Aorta (tissue), 5 donors: ENCODE data around the gene FOXA1. TPM values are rescaled to one million over a fixed set of nuclear protein-coding genes. Genes with fewer than 3 reads are reported as not detected.
"Not testable (repeated sequence)": the region's sequence is repeated elsewhere in the genome, so short reads cannot be mapped to it uniquely, and the experiment has no call there.

Source experiments
- ATAC-seq: fragments of 200-7000 bp; cut with Tn5 transposase; one replicate; pipeline ENCODE4 v1.9.1; 2022; ENCODE audit warnings: moderate library complexity; ENCODE audit not compliant: low FRiP score
- DNase-seq, 2 donors: peaks; one replicate each; pipeline ENCODE4 v3.0.0-alpha.2; 2020
- H3K27ac ChIP-seq, 2 donors: one replicate each; pipeline ENCODE4 v1.5.1; 2013; ENCODE audit warnings: low read length in 2 of 2, mild to moderate bottlenecking in 2 of 2, moderate library complexity in 2 of 2, control low read depth in 1 of 2, inconsistent platforms in 1 of 2, low read depth in 1 of 2
- H3K27me3 ChIP-seq, 2 donors: one replicate each; pipeline ENCODE4 v1.6.1; 2013; ENCODE audit warnings: control low read depth in 1 of 2, low read length in 1 of 2, mild to moderate bottlenecking in 1 of 2, moderate library complexity in 1 of 2; ENCODE audit not compliant: insufficient read depth in 2 of 2, control insufficient read depth in 1 of 2
- H3K36me3 ChIP-seq, 2 donors: one replicate each; pipeline ENCODE4 v1.6.1; 2013; ENCODE audit warnings: control low read depth in 1 of 2, low read length in 1 of 2, mild to moderate bottlenecking in 1 of 2; ENCODE audit not compliant: insufficient read depth in 2 of 2, control insufficient read depth in 1 of 2
- H3K4me1 ChIP-seq, 2 donors: one replicate each; pipeline ENCODE4 v1.6.1; 2013; ENCODE audit warnings: low read length in 2 of 2, control low read depth in 1 of 2, mild to moderate bottlenecking in 1 of 2, moderate library complexity in 1 of 2; ENCODE audit not compliant: insufficient read depth in 2 of 2, control insufficient read depth in 1 of 2
- H3K4me3 ChIP-seq, 2 donors: one replicate each; pipeline ENCODE4 v1.5.1; 2013; ENCODE audit warnings: low read length in 2 of 2, control low read depth in 1 of 2, mild to moderate bottlenecking in 1 of 2
- H3K9me3 ChIP-seq: one replicate; pipeline ENCODE4 v1.6.1; 2013; ENCODE audit warnings: mild to moderate bottlenecking, low read length; ENCODE audit not compliant: control insufficient read depth
- WGBS, 2 donors: extraction: QIAGEN DNeasy Blood & Tissue Kit; methylation state at CpG; one replicate each; pipeline ENCODE4 v1.1.7; 2013; 5-methylcytosine and 5-hydroxymethylcytosine counted together
- intact Hi-C, 2 donors: fragments of 100-400 bp; cut with DNase I; formaldehyde crosslinking; loops; one replicate each; pipeline versions ENCODE4 v1.14.2 to v1.15.0; 2022
- polyA plus RNA-seq, 2 donors: library from polyadenylated mRNA; stranded (reverse); fragments of 200-250 nt; gene quantifications; one replicate each; pipeline ENCODE4 v1.2.3, GENCODE V29; 2013
- total RNA-seq, 2 donors: library from RNA; stranded (reverse); fragmentation: NEBNext Ultra II Directional; extraction: Animal tissue kit (Norgen Biotek cat#: 25700); gene quantifications; one replicate each; pipeline ENCODE4 v1.2.1, GENCODE V29; 2021
- donor health status: healthy with polysubstance abuse.
- donor health status: Bipolar disorder and iron deficiency.
- donor health status: DM: no; HTN: no; CAD: no.
- donor health status: DM: no; HTN: no; CAD: no.
- donor health status: DM: yes; HTN: yes; CAD: no.

Gene FOXA1
- total and polyA plus RNA-seq, 4 donors, result 1.4 TPM; not detected in 3

GRCh38 chr14:37558740-37559139 lies 36.3 kb downstream of the FOXA1 start:
- Histone ChIP-seq H3K4me1 (no peaks in the 10 kb centered on the region), H3K27me3 (no peaks in the 10 kb centered on the region), H3K27ac (no peak overlapping the region), H3K36me3 (no peaks in the 10 kb centered on the region), H3K4me3 (no peak overlapping the region), H3K9me3 (no peaks in the 10 kb centered on the region)
- 96% methylated on average over 4 of the region's 4 CpGs for WGBS, 2 donors
- DNase-seq (no peak), ATAC-seq (no peak)
- intact Hi-C loops, result no loop called here

DNA sequence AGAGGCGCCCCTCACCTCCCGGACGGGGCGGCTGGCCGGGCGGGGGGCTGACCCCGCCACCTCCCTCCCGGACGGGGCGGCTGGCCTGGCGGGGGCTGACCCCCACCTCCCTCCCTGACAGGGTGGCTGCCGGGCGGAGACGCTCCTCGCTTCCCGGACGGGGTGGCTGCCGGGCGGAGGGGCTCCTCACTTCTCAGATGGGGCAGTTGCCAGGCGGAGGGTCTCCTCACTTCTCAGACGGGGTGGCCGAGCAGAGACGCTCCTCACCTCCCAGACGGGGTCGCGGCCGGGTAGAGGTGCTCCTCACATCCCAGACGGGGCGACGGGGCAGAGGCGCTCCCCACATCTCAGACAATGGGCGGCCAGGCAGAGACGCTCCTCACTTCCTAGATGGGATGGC lies 39.5 kb downstream of the FOXA1 start:
- H3K4me3 ChIP-seq, H3K27me3 ChIP-seq, H3K4me1 ChIP-seq, ATAC-seq, H3K36me3 ChIP-seq, H3K27ac ChIP-seq, intact Hi-C loops, H3K9me3 ChIP-seq, DNase-seq: not testable (repeated sequence)
- WGBS, 2 donors, result 91 to 94% methylated on average over 21 to 33 of the region's 33 CpGs

- Histone ChIP-seq H3K4me1 (no peaks in the 10 kb centered on the region), H3K9me3 (no peaks in the 10 kb centered on the region), H3K36me3 (no peaks in the 10 kb centered on the region), H3K4me3 (no peak overlapping the region), H3K27me3 (no peaks in the 10 kb centered on the region), H3K27ac (no peak overlapping the region)
- intact Hi-C loops, result no loop called here
- 96 to 100% methylated on average over 1 of the region's 1 CpG for WGBS, 2 donors
- DNase-seq, result no peak
- ATAC-seq, result no peak
These were observed 41.0 kb downstream of the FOXA1 start for GRCh38 chr14:37553935-37554550.

DNA sequence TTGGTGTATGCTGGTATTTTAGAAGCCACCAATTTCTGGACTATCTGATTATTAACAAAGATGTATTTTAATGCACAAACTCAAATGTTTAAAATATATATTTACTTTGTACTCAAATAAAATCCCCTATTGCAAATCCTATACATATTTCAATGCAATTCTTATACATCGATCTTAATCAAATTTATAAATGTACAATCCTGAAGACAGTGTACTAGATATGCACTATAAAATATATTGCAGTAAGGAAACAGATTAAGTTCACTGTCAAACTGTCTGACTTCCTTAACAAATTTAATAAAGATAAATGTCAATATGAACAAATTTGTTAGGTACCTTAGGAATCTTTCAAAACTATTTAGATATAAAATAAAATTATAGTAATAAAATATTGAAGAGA lies 43.9 kb downstream of the FOXA1 start:
- DNase-seq, result no peak
- H3K4me3 ChIP-seq, result no peak overlapping the region
- H3K27me3 ChIP-seq, result no peaks in the 10 kb centered on the region
- WGBS, 2 donors, result 80 to 90% methylated on average over 1 of the region's 1 CpG
- H3K9me3 ChIP-seq, result no peaks in the 10 kb centered on the region
- intact Hi-C loops, result no loop called here
- no peaks in the 10 kb centered on the region for H3K4me1 ChIP-seq
- no peak for ATAC-seq
- no peak overlapping the region for H3K27ac ChIP-seq
- H3K36me3 ChIP-seq, result no peaks in the 10 kb centered on the region

DNA sequence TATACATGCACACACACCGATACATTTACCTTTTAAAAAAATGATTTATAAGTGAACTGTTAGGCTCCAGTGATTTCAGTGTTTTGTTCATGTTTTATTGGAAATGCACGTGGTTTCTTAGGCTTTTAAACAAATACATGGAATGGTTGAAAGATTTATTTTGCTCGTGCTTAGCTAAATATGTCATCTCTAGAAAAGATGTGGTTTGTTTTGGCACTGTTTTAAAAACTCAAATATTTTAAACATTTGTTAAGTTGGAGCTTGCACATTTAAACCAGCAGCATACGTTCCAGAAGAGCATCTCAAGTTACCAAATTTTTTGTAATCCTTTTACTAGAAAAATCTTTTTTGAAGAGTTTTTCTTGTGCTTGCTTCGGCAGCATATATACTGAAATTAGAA lies 44.5 kb downstream of the FOXA1 start:
- intact Hi-C loops, result no loop called here
- DNase-seq, result no peak
- Histone ChIP-seq H3K4me3 (no peak overlapping the region), H3K9me3 (no peaks in the 10 kb centered on the region), H3K27ac (no peak overlapping the region), H3K4me1 (no peaks in the 10 kb centered on the region), H3K36me3 (no peaks in the 10 kb centered on the region), H3K27me3 (no peaks in the 10 kb centered on the region)
- WGBS, 2 donors, result 5 to 10% methylated on average over 5 of the region's 5 CpGs
- no peak for ATAC-seq

DNA sequence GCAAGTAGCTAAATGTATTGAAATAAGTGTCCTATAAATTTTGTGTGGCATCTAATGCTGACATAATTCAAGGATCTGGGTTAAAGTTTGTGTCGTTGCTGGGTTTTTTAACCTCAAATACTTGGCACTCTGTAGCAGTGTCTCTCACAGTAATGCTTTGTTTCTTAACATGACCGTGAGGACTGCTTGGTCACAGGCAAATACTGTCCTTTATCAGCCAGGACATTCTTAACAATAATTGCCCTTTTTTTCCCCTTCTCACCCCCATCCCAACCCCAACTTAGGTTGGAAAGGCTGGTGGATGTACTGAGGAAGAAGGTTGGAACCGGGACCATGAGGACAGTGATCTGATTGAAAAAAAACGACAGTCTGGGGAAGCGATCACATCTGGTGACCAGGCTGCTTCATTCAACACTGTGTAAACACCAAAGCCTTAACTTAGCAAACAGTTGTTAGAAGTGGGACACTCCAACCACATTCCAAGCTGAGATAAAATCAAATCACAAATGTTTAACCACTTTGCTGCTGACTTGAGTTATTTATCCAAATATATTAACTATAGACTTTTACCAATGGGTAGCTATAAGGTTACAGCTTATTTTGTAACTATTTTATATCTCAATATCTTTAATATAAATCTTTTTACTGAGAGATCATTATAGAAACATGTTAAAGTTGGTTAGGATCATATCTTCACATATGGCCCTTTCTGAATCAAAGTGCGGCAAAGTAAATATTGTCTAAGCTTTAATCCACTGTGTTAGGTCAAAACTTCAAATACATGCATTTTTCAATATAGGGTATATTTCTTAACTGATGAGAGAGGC lies 48.2 kb downstream of the FOXA1 start:
- H3K27ac ChIP-seq, result no peak overlapping the region
- no peaks in the 10 kb centered on the region for H3K27me3 ChIP-seq
- H3K9me3 ChIP-seq, result no peaks in the 10 kb centered on the region
- intact Hi-C loops, result no loop called here
- DNase-seq (no peak), ATAC-seq (no peak)
- 54 to 61% methylated on average over 6 of the region's 6 CpGs for WGBS, 2 donors
- no peaks in the 10 kb centered on the region for H3K4me1 ChIP-seq
- H3K4me3 ChIP-seq, result no peak overlapping the region
- no peaks in the 10 kb centered on the region for H3K36me3 ChIP-seq

DNA sequence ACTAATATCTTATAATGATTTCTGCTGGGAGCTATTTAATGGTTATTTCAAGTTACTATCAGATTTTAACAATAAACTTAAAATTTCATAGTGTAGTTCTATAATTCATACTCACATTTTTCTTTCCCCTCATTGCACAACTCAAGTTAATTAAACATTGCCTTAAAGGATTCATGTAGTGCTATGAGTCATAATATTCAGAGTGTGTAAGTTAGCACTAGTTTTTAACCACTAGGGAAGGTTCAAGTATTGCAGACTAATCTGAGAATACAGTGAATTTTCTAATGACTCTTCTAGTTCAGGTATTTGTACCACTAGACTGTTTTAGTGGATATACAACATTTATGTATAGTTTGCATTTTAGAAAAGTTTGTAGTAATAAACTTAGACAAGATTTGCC lies 49.9 kb downstream of the FOXA1 start:
- H3K4me1 ChIP-seq, result no peaks in the 10 kb centered on the region
- H3K27me3 ChIP-seq, result no peaks in the 10 kb centered on the region
- DNase-seq, result no peak
- no peaks in the 10 kb centered on the region for H3K36me3 ChIP-seq
- intact Hi-C loops, result no loop called here
- ATAC-seq, result no peak
- H3K9me3 ChIP-seq, result no peaks in the 10 kb centered on the region
- H3K27ac ChIP-seq, result no peak overlapping the region
- H3K4me3 ChIP-seq, result no peak overlapping the region

- H3K4me3 ChIP-seq, result no peak overlapping the region
- no peak overlapping the region for H3K27ac ChIP-seq
- DNase-seq, result no peak
- H3K9me3 ChIP-seq, result no peaks in the 10 kb centered on the region
- no peaks in the 10 kb centered on the region for H3K36me3 ChIP-seq
- no peaks in the 10 kb centered on the region for H3K27me3 ChIP-seq
- no peak for ATAC-seq
- intact Hi-C loops, result no loop called here
- 64 to 71% methylated on average over 2 of the region's 2 CpGs for whole genome bisulfite sequencing, 2 donors
- no peaks in the 10 kb centered on the region for H3K4me1 ChIP-seq
These were observed 50.6 kb downstream of the FOXA1 start for GRCh38 chr14:37544407-37544806.

GRCh38 chr14:37539992-37540391 lies 55.1 kb downstream of the FOXA1 start:
- intact Hi-C loops, result no loop called here
- no peaks in the 10 kb centered on the region for H3K4me1 ChIP-seq
- no peak overlapping the region for H3K27ac ChIP-seq
- H3K4me3 ChIP-seq, result no peak overlapping the region
- H3K36me3 ChIP-seq, result no peaks in the 10 kb centered on the region
- ATAC-seq, result no peak
- no peaks in the 10 kb centered on the region for H3K27me3 ChIP-seq
- DNase-seq, result no peak
- 92 to 97% methylated on average over 1 of the region's 1 CpG for WGBS, 2 donors
- no peaks in the 10 kb centered on the region for H3K9me3 ChIP-seq
